H1 (cell line): Measurements from ENCODE around the gene SLC39A11. TPM values are rescaled to one million over a fixed set of nuclear protein-coding genes. Genes with fewer than 3 reads are reported as not detected.

Experiments
- HDAC2 ChIP-seq, 2 experiments: fragments of 300-600 bp in 1 of 2; sonication (generic) in 1 of 2; IDR thresholded peaks; 2 replicates each; pipeline ENCODE4 v1.6.1; 2011 to 2012; ENCODE audit warnings: low read depth in 2 of 2, low read length in 2 of 2, mild to moderate bottlenecking in 2 of 2, moderate library complexity in 2 of 2, borderline replicate concordance in 1 of 2, inconsistent platforms in 1 of 2
- KDM4A ChIP-seq: IDR thresholded peaks from one replicate; pipeline ENCODE4 v1.7.1; 2012; ENCODE audit warnings: low read depth, mild to moderate bottlenecking, moderate library complexity, low read length, inconsistent platforms; ENCODE audit not compliant: severe bottlenecking
- polyA plus RNA-seq, 7 experiments: library from polyadenylated mRNA; depleted of rRNA in 3 of 7; stranded (reverse) in 5 of 7; unstranded in 2 of 7; fragments of >200 nt in 5 of 7; fragments of 200-250 nt in 2 of 7; gene quantifications; 1 replicate in 5 of 7; 2 replicates in 1 of 7; 4 replicates in 1 of 7; pipeline versions ENCODE4 v1.2.1 to v1.2.3, GENCODE V29; 2011 to 2013; ENCODE audit warnings: missing spikeins in 2 of 7, mixed read lengths in 2 of 7
- total RNA-seq: library from RNA; stranded (reverse); fragmentation: NEBNext Ultra II Directional; extraction: Animal tissue kit (Norgen Biotek cat#: 25700); gene quantifications from 2 replicates; pipeline ENCODE4 v1.2.1, GENCODE V29; 2021

The SLC39A11 gene
- total and polyA plus RNA-seq, 2 of the 8 experiments (the other 6 are each of a cell fraction or from before 2014, with no cell fraction given) = 12.2 to 19.6 TPM

DNA sequence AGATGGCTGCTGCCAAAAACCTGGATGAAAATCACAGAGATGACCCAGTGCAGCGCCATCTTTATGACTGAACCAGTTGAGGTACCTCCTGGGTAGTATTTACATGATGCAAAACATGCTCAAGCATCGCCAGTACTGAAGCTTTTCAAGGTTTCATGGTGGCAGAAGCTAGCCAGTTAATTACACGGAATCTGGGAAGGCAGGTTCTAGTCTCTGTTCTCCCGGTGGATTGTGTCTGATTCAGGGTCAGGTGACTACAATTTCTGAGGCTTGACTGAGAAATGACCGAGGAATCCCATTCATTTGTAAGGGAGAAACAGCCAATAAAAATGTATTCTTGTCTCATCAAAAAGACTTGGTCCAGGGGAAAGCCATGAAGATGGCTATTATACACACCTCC lies 209.1 kb downstream of the SLC39A11 start (continued):
- TF ChIP-seq HDAC2 (IDR thresholded peaks at IDR 0.05; ENCODE audit: borderline replicate concordance in 1 of 2, low read depth in 2 of 2, low read length in 2 of 2) (no peak), KDM4A (no peak)
